Measurements from ENCODE around the gene TUBGCP6. TPM values are rescaled to one million over a fixed set of nuclear protein-coding genes. Genes with fewer than 3 reads are reported as not detected.

TUBGCP6 gene
- total RNA-seq, 4 donors from 2014 or later: 19.1 to 52.2 (median 40.7) TPM

GRCh38 chr22:50178471-50178864 lies 66.4 kb downstream of the TUBGCP6 start:
- intact Hi-C loops (cut with DNase I; ENCODE audit: low total_unique reads): no loop called here
- Histone ChIP-seq H3K27me3 (no peaks in the 10 kb centered on the region), H3K4me1 (no peaks in the 10 kb centered on the region), H3K27ac (no peak overlapping the region), H3K9me3 (no peaks in the 10 kb centered on the region), H3K4me3 (no peak overlapping the region), H3K36me3 (no peaks in the 10 kb centered on the region)
- TF ChIP-seq POLR2A (IDR thresholded peaks at IDR 0.05): no peak
- no peak for TF ChIP-seq CTCF (IDR thresholded peaks at IDR 0.05)
- DNase-seq: no peak

GRCh38 chr22:50177537-50178470 lies 67.0 kb downstream of the TUBGCP6 start:
- TF ChIP-seq CTCF (IDR thresholded peaks at IDR 0.05): no peak
- no peak for TF ChIP-seq POLR2A (IDR thresholded peaks at IDR 0.05)
- no peak for DNase-seq
- Histone ChIP-seq H3K27me3 (no peaks in the 10 kb centered on the region), H3K36me3 (no peaks in the 10 kb centered on the region), H3K27ac (no peak overlapping the region), H3K4me3 (no peak overlapping the region), H3K4me1 (no peaks in the 10 kb centered on the region), H3K9me3 (no peaks in the 10 kb centered on the region)
- intact Hi-C loops (cut with DNase I; ENCODE audit: low total_unique reads): no loop called here

- DNase-seq: no peak
- TF ChIP-seq CTCF (IDR thresholded peaks at IDR 0.05) (no peak), POLR2A (IDR thresholded peaks at IDR 0.05) (no peak)
- intact Hi-C loops (cut with DNase I; ENCODE audit: low total_unique reads): no loop called here
- no peaks in the 10 kb centered on the region for H3K27me3 ChIP-seq
- no peaks in the 10 kb centered on the region for H3K4me1 ChIP-seq
- H3K36me3 ChIP-seq: no peaks in the 10 kb centered on the region
- no peak overlapping the region for H3K27ac ChIP-seq
- no peak overlapping the region for H3K4me3 ChIP-seq
- H3K9me3 ChIP-seq: no peaks in the 10 kb centered on the region
These were observed 67.8 kb downstream of the TUBGCP6 start for GRCh38 chr22:50176850-50177536.

- Histone ChIP-seq H3K9me3 (no peaks in the 10 kb centered on the region), H3K27me3 (peaks cover 0 to 2% of the 10 kb centered on the region in 2 donors), H3K27ac (no peak overlapping the region), H3K4me1 (no peaks in the 10 kb centered on the region), H3K36me3 (no peaks in the 10 kb centered on the region), H3K4me3 (no peak overlapping the region)
- no peak for DNase-seq
- intact Hi-C loops (cut with DNase I; ENCODE audit: low total_unique reads): no loop called here
- no peak for TF ChIP-seq CTCF (IDR thresholded peaks at IDR 0.05)
- no peak for TF ChIP-seq POLR2A (IDR thresholded peaks at IDR 0.05)
These were observed 68.6 kb downstream of the TUBGCP6 start for GRCh38 chr22:50175921-50176849.
